Hematopoietic multipotent progenitor cell (in vitro differentiated cells): Measurements from ENCODE around the gene HRG. TPM values are rescaled to one million over a fixed set of nuclear protein-coding genes. Genes with fewer than 3 reads are reported as not detected.
"Not testable (repeated sequence)": the region's sequence is repeated elsewhere in the genome, so short reads cannot be mapped to it uniquely, and the experiment has no call there.

Source experiments
- DNase-seq, 3 donors: peaks; one replicate each; pipeline ENCODE4 v3.0.0-alpha.2; 2011 to 2015; ENCODE audit warnings: low read depth in 2 of 3, low spot score in 2 of 3
- total RNA-seq: library from RNA; depleted of rRNA; stranded (reverse); fragments of >200 nt; gene quantifications from one replicate; pipeline ENCODE4 v1.2.3, GENCODE V29; 2012

Gene HRG
- total RNA-seq, 1 donor, result not detected

DNA sequence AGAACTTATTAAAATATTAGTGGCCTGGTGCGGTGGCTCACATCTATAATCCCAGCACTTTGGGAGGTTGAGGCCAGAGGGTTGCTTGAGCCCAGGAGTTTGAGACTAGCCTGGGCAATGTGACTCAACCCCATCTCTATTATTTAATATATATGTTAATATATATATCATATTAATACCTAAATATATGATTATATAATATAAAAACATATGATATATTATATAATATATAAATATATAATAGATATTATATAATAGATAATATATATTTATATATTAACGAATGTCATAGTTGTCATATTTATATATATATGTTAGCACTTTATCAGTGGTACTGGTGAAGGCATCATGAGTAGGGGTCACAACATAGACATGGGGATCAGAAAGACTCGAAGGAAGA, 5.2 kb downstream of the HRG start:
- DNase-seq, result no peak

DNA sequence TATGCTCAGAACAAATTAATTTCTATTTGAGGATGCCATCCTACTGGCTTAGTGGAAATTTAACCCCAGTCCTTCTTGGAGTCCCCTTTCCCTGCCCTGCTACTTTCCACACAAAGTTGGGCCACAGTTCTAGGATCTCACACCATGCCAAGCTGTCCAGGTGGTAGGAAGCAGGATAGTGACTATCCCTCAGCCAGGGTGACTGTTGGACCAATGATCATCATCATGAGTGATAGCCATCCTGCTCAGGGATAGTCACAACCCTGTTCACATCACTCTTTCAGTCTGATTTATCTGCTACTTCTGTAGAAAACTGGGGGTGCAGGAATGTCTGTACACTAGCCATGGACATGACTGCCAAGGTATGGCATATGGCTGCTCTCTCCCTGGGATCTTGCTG, 12.8 kb downstream of the HRG start:
- no peak for DNase-seq

DNA sequence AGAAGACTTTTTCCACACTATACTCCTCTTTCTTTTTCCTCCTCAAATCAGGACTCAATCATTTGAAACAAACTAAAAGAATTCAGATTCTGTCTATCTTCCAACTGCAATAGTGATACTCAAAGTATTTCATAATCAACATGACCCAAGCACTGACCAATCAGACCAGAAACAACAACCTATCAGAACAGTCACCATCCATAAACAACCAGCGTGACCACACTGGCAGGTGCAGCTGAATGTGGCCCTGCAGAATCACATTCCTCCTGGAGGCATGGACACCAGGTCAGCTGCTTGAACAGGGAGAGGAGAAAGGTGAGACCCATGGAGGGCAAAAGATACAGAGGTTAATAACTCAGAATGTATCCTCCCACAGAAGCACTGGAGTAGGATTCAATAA, 13.3 kb downstream of the HRG start:
- no peak for DNase-seq

DNA sequence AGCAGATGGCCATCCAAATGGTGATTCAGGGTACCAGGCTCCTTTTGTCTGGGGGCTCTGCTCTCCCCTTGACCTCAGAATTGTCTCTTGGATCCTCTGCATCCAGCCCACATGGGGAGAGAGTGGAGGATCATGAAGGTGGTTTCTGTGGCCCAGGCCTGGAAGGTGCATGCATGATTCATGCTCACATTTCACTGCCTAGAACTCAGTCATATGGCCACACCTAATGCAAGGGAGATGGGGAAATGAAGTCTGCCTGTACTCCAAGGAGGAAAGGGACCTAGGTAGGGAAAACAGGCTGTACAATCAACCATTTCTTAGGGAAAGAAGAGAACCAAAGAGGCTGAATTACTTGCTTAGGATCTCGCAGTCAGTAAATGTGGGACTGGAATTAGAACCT, 15.1 kb downstream of the HRG start:
- no peak for DNase-seq

DNA sequence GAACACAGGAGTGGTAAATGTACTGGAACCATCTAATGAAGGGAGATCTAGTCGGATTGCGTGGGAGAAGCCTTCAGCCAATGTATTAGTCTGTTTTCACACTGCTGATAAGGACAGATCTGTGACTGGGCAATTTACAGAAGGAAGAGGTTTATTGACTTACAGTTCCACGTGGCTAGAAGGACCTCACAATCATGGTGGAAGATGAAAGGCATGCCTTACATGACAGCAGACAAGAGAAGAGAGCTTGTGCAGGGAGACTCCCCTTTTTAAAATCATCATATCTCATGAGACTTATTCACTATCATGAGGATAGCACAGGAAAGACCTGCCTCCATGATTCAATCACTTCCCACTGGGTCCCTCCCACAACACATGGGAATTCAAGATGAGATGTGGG, 17.0 kb downstream of the HRG start:
- no peak for DNase-seq

DNA sequence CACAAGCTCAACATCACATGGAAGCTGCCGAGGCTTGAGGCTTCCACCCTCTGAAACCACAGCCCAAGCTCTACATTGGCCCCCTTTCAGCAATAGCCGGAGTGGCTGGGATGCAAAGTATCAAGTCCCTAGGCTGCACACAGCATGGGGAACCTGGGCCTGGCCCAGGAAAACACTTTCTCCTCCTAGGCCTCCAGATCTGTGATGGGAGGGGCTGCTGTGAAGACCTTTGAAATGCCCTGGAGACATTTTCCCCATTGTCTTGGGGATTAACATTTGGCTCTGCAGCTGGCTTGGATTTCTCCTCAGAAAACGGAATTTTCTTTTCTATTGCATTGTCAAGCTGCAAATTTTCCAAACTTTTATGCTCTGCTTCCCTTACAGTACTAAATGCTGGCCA, 18.2 kb downstream of the HRG start:
- DNase-seq, result no peak

DNA sequence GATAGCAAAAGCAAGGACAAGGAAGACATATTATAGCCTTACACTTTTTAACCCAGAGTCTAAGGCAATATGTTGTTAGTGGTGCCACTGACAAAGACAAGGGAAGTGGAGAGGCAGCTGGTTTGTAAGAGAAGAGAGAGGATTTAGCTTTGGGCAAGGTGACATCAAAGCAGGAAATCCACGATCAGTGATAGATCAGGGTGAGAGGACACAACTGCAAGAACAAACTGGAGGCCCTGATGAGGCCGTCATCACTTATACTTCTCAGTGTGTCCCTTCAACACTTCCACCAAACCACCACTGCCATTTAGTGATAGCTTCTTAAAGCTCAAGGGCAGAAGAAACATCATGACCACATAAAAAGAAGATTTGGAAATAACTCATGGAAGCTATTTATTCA, 20.7 kb downstream of the HRG start:
- DNase-seq, result not testable (repeated sequence)

DNA sequence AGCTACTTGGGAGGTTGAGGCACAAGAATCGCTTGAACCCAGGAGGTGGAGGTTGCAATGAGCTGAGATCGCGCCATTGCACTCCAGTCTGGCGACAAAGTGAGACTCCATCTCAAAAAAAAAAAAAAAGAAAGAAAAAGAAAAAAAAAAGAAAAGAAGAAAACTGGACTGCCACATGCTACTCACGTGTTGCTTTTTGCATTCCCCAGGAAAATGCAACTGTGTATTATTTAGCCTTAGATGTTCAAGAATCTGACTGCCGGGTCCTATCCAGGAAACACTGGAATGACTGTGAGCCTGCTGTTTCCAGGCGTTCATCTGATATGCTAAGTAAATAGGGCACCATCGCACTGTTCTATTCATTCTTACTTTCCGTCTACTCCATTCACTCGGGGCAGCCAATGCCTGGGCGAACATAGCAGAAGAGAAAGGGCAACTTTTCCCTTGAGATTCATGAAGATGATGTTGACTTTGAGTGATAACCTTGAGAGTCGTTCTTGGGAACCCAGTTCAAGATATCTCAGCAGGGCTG, 21.4 kb downstream of the HRG start:
- DNase-seq, result no peak

GRCh38 chr3:186690304-186690703, 24.5 kb downstream of the HRG start:
- not testable (repeated sequence) for DNase-seq

DNA sequence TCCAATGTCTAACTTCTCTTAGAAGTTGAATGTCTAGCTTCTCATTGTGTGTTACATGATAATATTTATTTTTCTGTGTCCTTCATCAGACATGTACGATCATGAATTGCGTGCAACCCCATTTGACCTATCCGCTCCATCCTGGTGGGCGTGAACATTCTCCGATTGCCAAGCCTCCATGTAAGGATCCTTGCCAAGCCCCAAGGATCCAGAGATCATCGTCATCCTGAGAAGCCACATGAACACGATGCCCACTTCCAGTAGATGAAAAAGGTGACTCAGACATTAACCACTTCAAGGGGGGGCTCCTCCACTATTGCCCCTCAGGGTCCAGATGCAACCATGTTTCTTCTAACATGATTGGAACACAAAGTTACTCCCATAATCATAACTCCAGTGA, 25.9 kb downstream of the HRG start:
- DNase-seq, result no peak

- DNase-seq, result no peak
Observed at GRCh38 chr3:186693843-186694242, 28.0 kb downstream of the HRG start.

DNA sequence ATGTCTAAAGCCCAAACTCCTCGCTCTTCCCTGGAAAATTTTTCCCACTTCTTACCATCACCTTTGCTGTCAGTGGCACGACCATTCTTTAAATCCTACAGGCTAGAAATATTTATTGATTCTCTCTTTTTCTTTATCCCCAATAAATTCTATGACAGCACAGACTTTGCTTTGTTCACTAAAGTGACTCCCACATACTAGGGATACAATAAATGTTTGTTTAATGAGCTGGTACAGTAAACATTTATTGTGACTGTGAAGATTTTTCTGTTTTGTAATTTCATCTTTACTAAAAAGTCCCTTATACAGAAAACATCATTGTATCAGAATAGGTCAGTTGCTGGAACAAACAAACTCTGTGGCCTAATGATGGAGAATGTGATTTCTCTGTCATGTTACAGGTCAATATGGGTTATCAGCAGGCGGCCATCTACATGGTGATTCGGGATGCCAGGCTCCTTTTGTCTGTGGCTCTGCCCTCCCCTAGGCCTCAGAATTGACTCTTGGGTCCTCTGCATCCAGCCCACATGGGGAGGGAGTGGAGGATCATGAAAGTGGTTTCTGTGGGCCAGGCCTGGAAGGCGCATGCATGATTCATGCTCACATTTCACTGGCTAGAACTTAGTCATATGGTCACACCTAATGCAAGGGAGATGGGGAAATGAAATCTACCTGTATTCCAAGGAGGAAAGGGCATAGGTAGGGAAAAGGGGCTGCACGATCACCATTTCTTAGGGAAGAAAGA, 28.6 kb downstream of the HRG start:
- DNase-seq, result no peak

DNA sequence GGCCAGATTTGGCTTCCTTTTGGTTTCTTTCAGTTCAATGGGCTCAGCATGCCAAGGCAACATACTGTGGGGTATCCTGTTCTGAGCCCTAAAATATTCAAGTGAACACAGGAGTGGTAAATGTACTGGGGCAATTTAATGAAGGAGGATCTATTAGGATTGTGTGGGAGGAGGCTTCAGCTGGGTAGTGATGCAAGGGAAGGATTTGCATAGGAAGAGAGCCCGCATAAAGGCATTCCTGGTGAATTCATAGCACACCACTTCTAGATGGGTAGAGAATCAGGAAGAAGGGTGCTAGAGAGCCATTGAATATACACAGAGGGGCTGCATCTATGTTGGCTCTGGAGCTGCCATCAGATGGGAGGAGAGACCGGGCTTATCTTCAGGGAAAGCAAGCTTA, 30.7 kb downstream of the HRG start:
- no peak for DNase-seq

DNA sequence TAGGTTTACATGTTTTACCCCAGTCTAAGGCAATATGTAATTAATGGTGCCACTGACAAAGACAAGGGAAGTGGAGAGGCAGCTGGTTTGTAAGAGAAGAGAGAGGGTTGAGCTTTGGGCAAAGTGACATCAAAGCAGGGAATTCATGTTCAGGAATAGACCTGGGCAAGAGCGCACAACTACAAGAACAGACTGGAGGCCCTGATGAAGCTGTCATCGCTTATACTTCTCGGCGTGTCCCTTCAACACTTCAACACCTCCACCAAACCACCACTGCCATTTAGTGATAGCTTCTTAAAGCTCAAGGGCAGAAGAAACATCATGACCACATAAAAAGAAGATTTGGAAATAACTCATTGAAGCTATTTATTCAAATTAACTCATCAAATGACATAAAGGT, 31.7 kb downstream of the HRG start:
- no peak for DNase-seq

DNA sequence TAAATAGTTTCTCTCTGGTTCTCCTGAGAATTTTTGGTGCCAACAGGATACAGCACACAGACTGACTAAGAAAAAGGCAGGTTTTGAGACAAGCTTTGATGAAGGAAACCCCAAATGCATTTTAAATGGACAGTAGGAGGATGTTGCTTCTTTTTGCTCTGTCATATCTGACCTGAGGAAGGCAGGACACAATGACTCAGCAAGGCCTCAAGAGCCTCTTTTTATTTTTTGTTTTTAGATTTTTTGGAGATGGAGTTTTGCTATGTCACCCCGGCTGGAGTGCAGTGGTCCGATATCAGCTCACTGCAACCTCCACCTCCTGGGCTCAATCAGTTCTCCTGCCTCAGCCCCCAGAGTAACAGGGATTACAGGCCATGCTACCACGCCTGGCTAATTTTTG, 34.5 kb downstream of the HRG start:
- peak in 2 of 3 donors; percentile 12 to 14 for DNase-seq

DNA sequence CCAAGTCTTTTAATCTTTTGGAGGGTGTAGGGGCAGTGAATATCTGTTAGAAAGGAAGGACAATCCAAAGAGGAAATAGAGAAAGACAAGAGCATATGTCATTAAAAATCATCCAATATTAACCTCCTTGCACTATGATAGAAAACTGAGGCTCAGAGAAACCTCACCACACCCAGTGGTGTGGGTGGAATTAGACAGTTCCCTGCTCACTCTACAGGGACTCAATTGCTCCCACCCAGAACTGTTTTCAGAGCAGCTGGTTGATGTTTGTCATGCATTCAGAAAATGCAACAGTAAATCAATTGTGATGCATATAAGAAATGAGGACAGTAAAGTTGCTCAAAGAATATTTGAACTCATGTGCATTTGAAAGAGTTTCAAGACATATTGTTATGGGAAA, 36.6 kb downstream of the HRG start:
- DNase-seq, result not testable (repeated sequence)

DNA sequence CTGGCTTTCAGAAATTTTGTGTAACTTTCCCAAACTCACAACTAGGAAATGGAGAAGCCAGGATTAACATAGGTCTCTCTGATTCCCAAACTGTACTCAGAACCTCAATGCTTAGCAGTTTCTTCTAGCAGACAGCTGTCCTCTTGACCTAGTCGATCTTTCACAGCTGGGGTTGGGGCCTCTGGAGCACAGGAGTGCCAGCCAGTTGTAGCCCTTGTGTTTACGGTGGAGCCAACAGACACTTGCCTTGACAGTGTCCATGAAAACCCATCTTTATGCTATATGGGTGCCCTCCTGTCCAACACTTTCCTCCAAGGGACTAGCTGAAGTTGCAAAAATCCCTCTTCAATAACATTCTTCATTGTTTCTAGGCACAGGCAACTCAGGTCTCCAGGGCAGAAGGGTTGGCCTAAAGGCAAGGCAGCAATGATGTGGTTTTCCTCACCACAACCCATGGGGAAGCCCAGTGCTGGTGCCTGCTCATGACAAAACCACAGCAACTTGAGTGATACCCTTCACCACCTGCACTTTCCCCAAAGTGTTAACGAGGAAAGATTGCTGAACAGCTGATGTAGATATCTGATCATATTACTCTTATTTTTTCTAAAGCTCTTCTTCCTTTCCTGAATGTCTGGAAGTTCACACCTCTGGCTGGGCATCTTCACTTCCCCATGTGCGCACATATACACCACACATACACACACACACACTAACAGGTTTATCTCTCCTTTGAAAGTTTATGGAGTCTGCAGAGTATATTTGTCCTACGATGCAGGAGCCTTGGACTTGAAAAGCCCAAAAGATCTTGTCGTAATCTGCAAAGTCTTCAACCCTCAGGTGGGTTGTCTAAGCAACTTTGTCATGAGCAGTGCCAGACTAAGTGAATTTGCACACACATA, 40.3 kb downstream of the HRG start:
- peak in 2 of 3 donors; percentile 57 to 82 for DNase-seq

DNA sequence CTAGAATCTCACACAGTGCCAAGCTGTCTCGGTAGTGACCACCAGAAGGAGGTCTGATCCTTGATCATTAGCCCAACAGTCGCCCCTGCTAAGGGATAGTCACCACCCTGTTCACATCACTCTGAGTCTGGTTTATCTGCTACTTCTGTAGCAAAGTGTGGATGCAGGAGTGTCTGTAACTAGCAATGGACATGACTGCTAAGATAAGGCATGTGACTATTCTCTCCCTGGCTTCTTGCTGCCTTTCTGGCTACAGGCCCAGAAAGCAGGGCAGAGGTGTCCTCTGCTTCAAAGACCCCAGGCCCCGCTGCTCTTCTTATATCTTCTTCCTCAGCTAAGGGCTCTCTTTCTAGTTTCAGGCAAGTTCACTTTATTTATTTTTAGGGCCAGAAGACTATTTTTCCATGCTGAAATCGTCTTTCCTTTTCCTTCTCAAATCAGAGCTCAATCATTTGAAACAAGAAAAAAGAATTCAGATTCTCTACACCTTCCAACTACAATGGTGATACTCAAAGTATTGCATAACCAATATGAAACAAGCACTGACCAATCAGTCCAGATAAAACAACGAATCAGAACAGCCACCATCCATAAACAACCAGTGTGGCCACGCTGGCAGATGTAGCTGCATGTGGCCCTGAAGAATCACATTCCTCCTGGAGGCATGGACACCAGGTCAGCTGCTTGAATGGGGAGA, 43.3 kb downstream of the HRG start:
- no peak for DNase-seq

DNA sequence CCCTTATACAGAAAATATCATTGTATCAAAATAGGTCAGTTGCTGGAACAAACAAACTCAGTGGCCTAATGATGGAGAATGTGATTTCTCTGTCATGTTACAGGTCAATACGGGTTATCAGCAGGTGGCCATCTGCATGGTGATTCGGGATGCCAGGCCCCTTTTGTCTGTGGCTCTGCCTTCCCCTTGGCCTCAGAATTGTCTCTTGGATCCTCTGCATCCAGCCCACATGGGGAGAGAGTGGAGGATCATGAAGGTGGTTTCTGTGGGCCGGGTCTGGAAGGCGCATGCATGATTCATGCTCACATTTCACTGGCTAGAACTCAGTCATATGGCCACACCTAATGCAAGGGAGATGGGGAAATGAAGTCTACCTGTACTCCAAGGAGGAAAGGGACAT, 44.9 kb downstream of the HRG start:
- DNase-seq, result not testable (repeated sequence)

DNA sequence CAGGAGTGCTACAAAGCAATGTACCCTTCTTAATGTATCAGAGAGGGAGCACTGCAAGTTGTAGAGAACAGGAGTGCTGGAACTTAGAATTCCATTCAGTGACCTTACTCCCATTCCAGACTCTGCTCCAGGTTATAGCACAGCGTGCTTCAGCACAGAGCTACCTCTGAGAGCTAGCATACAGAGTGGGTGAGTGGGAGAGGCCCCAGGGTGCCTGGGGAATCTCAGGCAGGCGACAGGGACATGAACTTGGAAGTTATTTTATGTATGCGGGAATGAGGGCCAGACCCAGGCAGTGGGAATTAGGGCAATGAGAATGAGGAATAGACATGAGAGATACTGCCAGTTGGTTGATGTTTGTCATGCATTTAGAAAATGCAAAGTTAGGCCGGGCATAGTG, 47.7 kb downstream of the HRG start:
- no peak for DNase-seq

DNA sequence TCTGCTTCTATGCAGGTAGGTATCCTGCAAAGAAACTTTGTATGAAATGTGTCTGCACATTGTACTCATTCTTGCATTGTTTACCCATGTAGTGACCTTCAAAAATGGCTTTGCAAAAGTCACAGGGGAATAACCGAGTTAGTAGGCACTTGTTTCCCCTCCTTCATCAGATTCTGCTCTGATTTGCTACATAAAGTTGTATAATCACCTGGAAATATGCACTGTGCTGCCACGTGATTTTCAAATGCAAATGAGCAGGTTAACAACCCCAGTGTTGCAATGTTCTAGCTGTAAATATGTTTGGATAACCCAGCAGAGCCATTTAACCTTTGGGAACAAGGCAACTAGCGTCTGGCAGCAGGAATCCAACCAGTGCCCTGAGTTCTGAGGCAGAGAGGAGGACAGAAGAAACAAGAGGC, 51.2 kb downstream of the HRG start, which contains the start of gene KNG1:
KNG1 (plus strand) TSS at position 321 of the 419 bp plus-strand sequence. CDS start 184 bp downstream, outside the sequence.
- DNase-seq, result no peak
